ENCODE data around the gene MVB12B.
"Not testable (repeated sequence)": the region's sequence is repeated elsewhere in the genome, so short reads cannot be mapped to it uniquely, and the experiment has no call there.

Gene MVB12B, protein sequence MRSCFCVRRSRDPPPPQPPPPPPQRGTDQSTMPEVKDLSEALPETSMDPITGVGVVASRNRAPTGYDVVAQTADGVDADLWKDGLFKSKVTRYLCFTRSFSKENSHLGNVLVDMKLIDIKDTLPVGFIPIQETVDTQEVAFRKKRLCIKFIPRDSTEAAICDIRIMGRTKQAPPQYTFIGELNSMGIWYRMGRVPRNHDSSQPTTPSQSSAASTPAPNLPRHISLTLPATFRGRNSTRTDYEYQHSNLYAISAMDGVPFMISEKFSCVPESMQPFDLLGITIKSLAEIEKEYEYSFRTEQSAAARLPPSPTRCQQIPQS

DNA sequence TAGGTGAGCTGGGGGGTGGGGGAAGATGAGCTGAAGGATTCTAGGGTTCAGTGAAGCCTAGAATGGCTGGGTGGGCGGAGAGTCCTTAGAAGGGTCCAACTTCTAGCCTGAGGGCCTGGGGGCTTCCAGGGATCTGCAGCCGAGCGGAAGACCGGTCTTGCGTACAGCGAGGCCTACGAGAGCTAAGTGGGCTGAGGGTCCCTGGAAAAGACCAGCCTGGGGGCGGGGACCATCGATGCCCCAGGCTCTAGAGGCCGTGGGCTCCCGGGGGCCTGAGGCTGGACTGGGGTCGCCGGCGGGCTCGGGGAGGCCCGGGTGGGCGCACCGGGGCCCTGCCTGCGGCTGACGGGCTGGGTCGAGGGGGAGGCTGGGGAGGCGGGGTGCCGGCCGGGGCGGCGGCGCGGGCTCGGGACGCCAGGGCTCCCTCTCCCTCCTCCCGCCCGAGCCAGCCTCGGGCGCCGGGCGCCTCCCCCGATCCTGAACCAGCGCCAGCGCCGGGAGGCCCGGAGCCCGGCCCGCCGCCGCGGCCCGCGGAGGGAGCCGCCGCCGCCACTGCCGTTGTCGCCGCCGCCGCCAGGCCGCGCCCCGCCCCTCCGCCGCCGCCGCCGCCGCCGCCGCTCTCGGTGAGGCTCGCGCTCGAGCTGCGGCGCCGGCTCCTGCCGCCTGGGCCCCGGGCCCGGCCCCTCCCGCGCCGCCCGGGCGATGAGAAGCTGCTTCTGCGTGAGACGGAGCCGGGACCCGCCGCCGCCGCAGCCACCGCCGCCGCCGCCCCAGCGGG is at the start of gene MVB12B:
MVB12B (plus strand) TSS at position 602 of the 778 bp plus-strand sequence; CDS start at position 703, 101 bp downstream.
- H3K36me3 ChIP-seq (ENCODE audit: control insufficient read depth in 5 of 5, insufficient read depth in 5 of 5, low read length in 5 of 5) = no peaks in the 10 kb centered on the region
- H3K9ac ChIP-seq (ENCODE audit: low read length in 5 of 5) = peak within 1 kb of the TSS; percentile 77 to 97 (median 90)
- no peaks in the 10 kb centered on the region for H3K27me3 ChIP-seq (ENCODE audit: control insufficient read depth in 5 of 5, insufficient read depth in 4 of 5, low read length in 5 of 5)
- H3K4me1 ChIP-seq (ENCODE audit: control insufficient read depth in 5 of 5, insufficient read depth in 5 of 5, low read length in 5 of 5) = peaks cover 4 to 37% (median 25%) of the 10 kb centered on the region in 5 donors
- H3K4me3 ChIP-seq (ENCODE audit: low read depth in 1 of 5, low read length in 5 of 5) = peak within 1 kb of the TSS; percentile 74 to 92 (median 75)
- peaks cover 0 to 8% (median 4%) of the 10 kb centered on the region in 5 donors for H3K9me3 ChIP-seq (ENCODE audit: control insufficient read depth in 5 of 5, low read length in 5 of 5)
- peak within 1 kb of the TSS; percentile 50 for H3K27ac ChIP-seq (ENCODE audit: low read depth, low read length)

GRCh38 chr9:126283799-126284465 is 42.7 kb upstream of the MVB12B start:
- Histone ChIP-seq H3K9me3 (ENCODE audit: control insufficient read depth in 5 of 5, low read length in 5 of 5) (peaks cover 0 to 15% (median 8%) of the 10 kb centered on the region in 5 donors), H3K27ac (ENCODE audit: low read depth, low read length) (no peak overlapping the region), H3K4me1 (ENCODE audit: control insufficient read depth in 5 of 5, insufficient read depth in 5 of 5, low read length in 5 of 5) (no peaks in the 10 kb centered on the region), H3K9ac (ENCODE audit: low read length in 5 of 5) (no peak overlapping the region), H3K4me3 (ENCODE audit: low read depth in 1 of 5, low read length in 5 of 5) (no peak overlapping the region), H3K36me3 (ENCODE audit: control insufficient read depth in 5 of 5, insufficient read depth in 5 of 5, low read length in 5 of 5) (no peaks in the 10 kb centered on the region), H3K27me3 (ENCODE audit: control insufficient read depth in 5 of 5, insufficient read depth in 4 of 5, low read length in 5 of 5) (no peaks in the 10 kb centered on the region)

DNA sequence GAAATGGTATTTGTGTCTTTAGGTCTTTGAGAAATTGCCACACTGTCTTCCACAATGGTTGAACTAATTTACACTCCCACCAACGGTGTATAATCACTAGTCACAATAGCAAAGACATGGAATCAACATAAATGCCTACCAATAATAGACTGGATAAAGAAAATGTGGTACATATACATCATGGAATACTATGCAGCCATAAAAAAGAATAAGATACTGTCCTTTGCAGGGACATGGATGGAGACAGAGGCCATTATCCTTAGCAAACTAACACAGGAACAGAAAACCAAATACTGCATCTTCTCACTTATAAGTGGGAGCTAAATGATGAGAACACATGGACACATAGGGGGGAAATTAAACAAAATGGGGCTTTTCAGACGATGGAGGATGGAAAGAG is 41.0 kb upstream of the MVB12B start:
- H3K9me3 ChIP-seq (ENCODE audit: control insufficient read depth in 5 of 5, low read length in 5 of 5); H3K27me3 ChIP-seq (ENCODE audit: control insufficient read depth in 5 of 5, insufficient read depth in 4 of 5, low read length in 5 of 5); H3K4me1 ChIP-seq (ENCODE audit: control insufficient read depth in 5 of 5, insufficient read depth in 5 of 5, low read length in 5 of 5); H3K4me3 ChIP-seq (ENCODE audit: low read depth in 1 of 5, low read length in 5 of 5); H3K36me3 ChIP-seq (ENCODE audit: control insufficient read depth in 5 of 5, insufficient read depth in 5 of 5, low read length in 5 of 5); H3K9ac ChIP-seq (ENCODE audit: low read length in 5 of 5); H3K27ac ChIP-seq (ENCODE audit: low read depth, low read length): not testable (repeated sequence)

DNA sequence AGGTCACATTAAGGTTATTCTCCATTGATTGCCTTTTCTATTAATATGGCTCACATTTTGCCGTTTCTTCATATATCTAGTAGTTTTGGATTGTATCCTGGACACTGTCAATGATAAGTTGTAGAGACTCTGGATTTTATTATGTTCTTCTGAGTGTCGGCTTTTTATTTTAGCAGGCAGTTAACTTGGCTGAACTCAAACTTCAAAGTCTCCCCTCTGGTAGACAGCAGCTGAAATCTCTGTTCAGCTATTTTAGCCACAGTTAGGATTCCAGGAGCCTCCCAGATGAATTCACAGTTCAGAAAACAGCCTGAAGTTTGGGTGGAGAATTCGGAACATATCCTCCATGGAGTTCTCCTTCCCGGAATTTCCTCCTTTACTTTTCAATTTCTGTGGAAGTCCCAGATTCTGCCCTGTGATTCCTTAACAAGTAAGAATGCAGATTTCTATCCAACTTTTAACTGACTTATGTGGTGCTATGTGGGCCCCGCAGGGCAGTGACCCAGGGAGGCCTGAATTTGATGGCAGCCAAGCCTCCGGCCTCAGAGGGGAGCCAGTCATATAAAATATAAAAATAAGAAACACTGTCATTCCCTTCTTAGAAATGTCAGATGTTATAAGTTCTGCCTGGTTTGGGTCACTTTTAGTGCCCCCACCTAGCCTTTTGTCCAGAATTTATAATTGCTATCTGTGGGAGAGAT is 39.3 kb upstream of the MVB12B start:
- Histone ChIP-seq H3K9ac (ENCODE audit: low read length in 5 of 5) (no peak overlapping the region), H3K9me3 (ENCODE audit: control insufficient read depth in 5 of 5, low read length in 5 of 5) (peaks cover 0 to 3% (median 0%) of the 10 kb centered on the region in 5 donors), H3K27me3 (ENCODE audit: control insufficient read depth in 5 of 5, insufficient read depth in 4 of 5, low read length in 5 of 5) (no peaks in the 10 kb centered on the region), H3K27ac (ENCODE audit: low read depth, low read length) (no peak overlapping the region), H3K36me3 (ENCODE audit: control insufficient read depth in 5 of 5, insufficient read depth in 5 of 5, low read length in 5 of 5) (no peaks in the 10 kb centered on the region), H3K4me3 (ENCODE audit: low read depth in 1 of 5, low read length in 5 of 5) (no peak overlapping the region), H3K4me1 (ENCODE audit: control insufficient read depth in 5 of 5, insufficient read depth in 5 of 5, low read length in 5 of 5) (no peaks in the 10 kb centered on the region)

DNA sequence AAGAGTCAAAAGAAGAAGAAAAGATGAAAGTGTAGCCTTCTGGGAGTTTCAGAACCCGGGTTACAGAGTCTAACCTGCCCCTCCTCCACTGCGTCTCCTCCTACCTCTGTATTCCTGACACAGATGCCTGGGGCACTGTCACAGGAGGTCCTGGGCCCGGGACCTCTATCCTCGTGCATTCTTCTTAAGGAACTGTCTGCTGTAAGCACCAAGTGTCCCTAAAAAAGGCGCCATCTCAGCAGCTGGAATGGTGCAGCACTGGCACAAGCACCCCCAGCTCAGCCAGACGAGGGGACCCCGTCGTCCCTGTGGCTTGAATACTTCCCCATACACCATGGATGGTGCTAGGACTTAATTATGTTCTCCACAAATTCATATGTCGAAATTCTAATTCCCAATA is 35.8 kb upstream of the MVB12B start:
- Histone ChIP-seq H3K4me3 (ENCODE audit: low read depth in 1 of 5, low read length in 5 of 5) (no peak overlapping the region), H3K36me3 (ENCODE audit: control insufficient read depth in 5 of 5, insufficient read depth in 5 of 5, low read length in 5 of 5) (no peaks in the 10 kb centered on the region), H3K27ac (ENCODE audit: low read depth, low read length) (no peak overlapping the region), H3K9ac (ENCODE audit: low read length in 5 of 5) (no peak overlapping the region), H3K27me3 (ENCODE audit: control insufficient read depth in 5 of 5, insufficient read depth in 4 of 5, low read length in 5 of 5) (peaks cover 5 to 28% (median 20%) of the 10 kb centered on the region in 5 donors), H3K4me1 (ENCODE audit: control insufficient read depth in 5 of 5, insufficient read depth in 5 of 5, low read length in 5 of 5) (no peaks in the 10 kb centered on the region), H3K9me3 (ENCODE audit: control insufficient read depth in 5 of 5, low read length in 5 of 5) (peaks cover 0 to 3% (median 0%) of the 10 kb centered on the region in 5 donors)

- Histone ChIP-seq H3K36me3 (ENCODE audit: control insufficient read depth in 5 of 5, insufficient read depth in 5 of 5, low read length in 5 of 5) (no peaks in the 10 kb centered on the region), H3K9ac (ENCODE audit: low read length in 5 of 5) (no peak overlapping the region), H3K4me3 (ENCODE audit: low read depth in 1 of 5, low read length in 5 of 5) (no peak overlapping the region), H3K27ac (ENCODE audit: low read depth, low read length) (no peak overlapping the region), H3K27me3 (ENCODE audit: control insufficient read depth in 5 of 5, insufficient read depth in 4 of 5, low read length in 5 of 5) (peaks cover 5 to 36% (median 27%) of the 10 kb centered on the region in 5 donors), H3K4me1 (ENCODE audit: control insufficient read depth in 5 of 5, insufficient read depth in 5 of 5, low read length in 5 of 5) (no peaks in the 10 kb centered on the region), H3K9me3 (ENCODE audit: control insufficient read depth in 5 of 5, low read length in 5 of 5) (peaks cover 0 to 3% (median 0%) of the 10 kb centered on the region in 5 donors)
Measured at GRCh38 chr9:126291925-126292324, 34.7 kb upstream of the MVB12B start.

DNA sequence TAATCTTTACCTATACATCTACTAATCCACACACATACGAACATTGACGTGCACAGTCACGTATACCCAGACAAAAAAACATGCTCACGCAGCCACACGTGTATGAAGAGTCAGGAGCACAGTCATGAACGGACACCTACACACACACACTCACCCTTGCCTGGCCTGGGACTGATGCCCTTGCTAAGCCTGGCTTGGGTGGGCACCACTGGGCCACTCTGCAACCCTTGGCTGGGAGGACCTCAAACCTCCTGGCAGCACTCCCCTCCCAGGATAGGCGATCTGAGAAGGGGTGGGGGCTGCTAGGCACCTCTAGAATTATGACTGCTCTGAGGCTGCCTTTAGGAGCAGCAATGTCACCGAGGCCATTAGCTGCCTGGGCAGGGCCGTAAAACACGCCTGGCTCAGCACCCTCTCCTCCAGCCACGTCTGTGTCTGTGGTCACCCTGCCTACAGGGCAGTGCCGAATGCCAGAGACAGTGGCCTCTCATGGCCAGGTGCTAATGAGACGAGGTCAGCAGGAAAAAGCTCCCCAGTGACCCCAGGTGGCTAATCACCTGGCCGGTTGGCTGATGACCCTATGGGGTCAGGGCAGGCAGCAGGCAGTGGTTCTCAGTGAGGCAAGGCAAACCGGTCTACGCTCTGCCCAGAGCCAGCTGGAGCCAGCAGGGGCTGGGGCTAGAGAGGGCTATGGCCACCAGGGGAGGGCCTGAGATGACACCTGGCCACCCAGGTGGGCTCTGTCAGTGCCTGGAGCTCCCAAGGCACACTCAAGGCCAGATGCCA is 33.7 kb upstream of the MVB12B start:
- no peaks in the 10 kb centered on the region for H3K4me1 ChIP-seq (ENCODE audit: control insufficient read depth in 5 of 5, insufficient read depth in 5 of 5, low read length in 5 of 5)
- no peaks in the 10 kb centered on the region for H3K36me3 ChIP-seq (ENCODE audit: control insufficient read depth in 5 of 5, insufficient read depth in 5 of 5, low read length in 5 of 5)
- no peaks in the 10 kb centered on the region for H3K9me3 ChIP-seq (ENCODE audit: control insufficient read depth in 5 of 5, low read length in 5 of 5)
- peaks cover 8 to 36% (median 32%) of the 10 kb centered on the region in 5 donors for H3K27me3 ChIP-seq (ENCODE audit: control insufficient read depth in 5 of 5, insufficient read depth in 4 of 5, low read length in 5 of 5)
- no peak overlapping the region for H3K4me3 ChIP-seq (ENCODE audit: low read depth in 1 of 5, low read length in 5 of 5)
- no peak overlapping the region for H3K9ac ChIP-seq (ENCODE audit: low read length in 5 of 5)
- no peak overlapping the region for H3K27ac ChIP-seq (ENCODE audit: low read depth, low read length)

DNA sequence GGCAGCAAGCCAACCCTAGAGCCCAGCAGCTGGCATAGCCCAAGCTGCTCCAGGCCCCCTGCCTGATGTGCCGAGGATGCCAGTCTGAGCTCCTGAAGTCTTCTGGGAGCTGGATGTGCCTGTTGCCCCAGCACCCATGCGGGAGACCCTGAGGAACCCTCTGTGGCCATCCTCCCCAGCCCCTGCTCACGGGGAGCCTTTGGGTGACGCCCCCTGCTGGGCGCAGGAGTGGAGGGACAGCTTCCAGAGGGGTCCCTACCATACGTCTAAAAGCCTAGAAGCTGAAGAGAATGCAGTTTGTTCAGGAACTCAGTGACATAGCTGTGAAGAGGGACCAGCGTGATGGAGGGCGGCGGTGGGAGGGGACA is 33.1 kb upstream of the MVB12B start:
- Histone ChIP-seq H3K4me1 (ENCODE audit: control insufficient read depth in 5 of 5, insufficient read depth in 5 of 5, low read length in 5 of 5) (no peaks in the 10 kb centered on the region), H3K9me3 (ENCODE audit: control insufficient read depth in 5 of 5, low read length in 5 of 5) (no peaks in the 10 kb centered on the region), H3K9ac (ENCODE audit: low read length in 5 of 5) (no peak overlapping the region), H3K27ac (ENCODE audit: low read depth, low read length) (no peak overlapping the region), H3K36me3 (ENCODE audit: control insufficient read depth in 5 of 5, insufficient read depth in 5 of 5, low read length in 5 of 5) (no peaks in the 10 kb centered on the region), H3K27me3 (ENCODE audit: control insufficient read depth in 5 of 5, insufficient read depth in 4 of 5, low read length in 5 of 5) (peaks cover 8 to 40% (median 33%) of the 10 kb centered on the region in 5 donors), H3K4me3 (ENCODE audit: low read depth in 1 of 5, low read length in 5 of 5) (no peak overlapping the region)

- H3K9ac ChIP-seq (ENCODE audit: low read length in 5 of 5) = no peak overlapping the region
- peaks cover 8 to 40% (median 33%) of the 10 kb centered on the region in 5 donors for H3K27me3 ChIP-seq (ENCODE audit: control insufficient read depth in 5 of 5, insufficient read depth in 4 of 5, low read length in 5 of 5)
- no peaks in the 10 kb centered on the region for H3K9me3 ChIP-seq (ENCODE audit: control insufficient read depth in 5 of 5, low read length in 5 of 5)
- no peak overlapping the region for H3K4me3 ChIP-seq (ENCODE audit: low read depth in 1 of 5, low read length in 5 of 5)
- H3K4me1 ChIP-seq (ENCODE audit: control insufficient read depth in 5 of 5, insufficient read depth in 5 of 5, low read length in 5 of 5) = no peaks in the 10 kb centered on the region
- H3K36me3 ChIP-seq (ENCODE audit: control insufficient read depth in 5 of 5, insufficient read depth in 5 of 5, low read length in 5 of 5) = no peaks in the 10 kb centered on the region
- no peak overlapping the region for H3K27ac ChIP-seq (ENCODE audit: low read depth, low read length)
Measured at GRCh38 chr9:126294331-126295081, 32.1 kb upstream of the MVB12B start.
